ENCODE measurements around the gene ST8SIA3.

The ST8SIA3 gene

GRCh38 chr18:57352271-57352701 is at the start of gene ST8SIA3:
Gene ST8SIA3 (plus strand): TSS chr18:57352557. CDS start chr18:57352847, 290 bp downstream.
- FAIRE-seq = no peak

- no peak for FAIRE-seq
Observed at GRCh38 chr18:57311472-57311871, 40.9 kb upstream of the ST8SIA3 start.

GRCh38 chr18:57312346-57313144 is 39.8 kb upstream of the ST8SIA3 start:
- no peak for FAIRE-seq

- FAIRE-seq = no peak
Observed at GRCh38 chr18:57320603-57321002, 31.8 kb upstream of the ST8SIA3 start.

GRCh38 chr18:57325491-57326166 is 26.7 kb upstream of the ST8SIA3 start:
- no peak for FAIRE-seq

GRCh38 chr18:57326718-57327323 is 25.5 kb upstream of the ST8SIA3 start:
- no peak for FAIRE-seq

- no peak for FAIRE-seq
Observed at GRCh38 chr18:57328665-57329064, 23.7 kb upstream of the ST8SIA3 start.

- no peak for FAIRE-seq
Observed at GRCh38 chr18:57329856-57330255, 22.5 kb upstream of the ST8SIA3 start.

- no peak for FAIRE-seq
Observed at GRCh38 chr18:57331718-57332117, 20.6 kb upstream of the ST8SIA3 start.

GRCh38 chr18:57333940-57334339 is 18.4 kb upstream of the ST8SIA3 start:
- FAIRE-seq = no peak

GRCh38 chr18:57334383-57334782 is 18.0 kb upstream of the ST8SIA3 start:
- no peak for FAIRE-seq

- no peak for FAIRE-seq
Observed at GRCh38 chr18:57336343-57336742, 16.0 kb upstream of the ST8SIA3 start.

GRCh38 chr18:57337890-57338289 is 14.5 kb upstream of the ST8SIA3 start:
- FAIRE-seq = no peak

GRCh38 chr18:57343833-57344232 is 8.5 kb upstream of the ST8SIA3 start:
- FAIRE-seq = no peak

GRCh38 chr18:57346876-57347275 is 5.5 kb upstream of the ST8SIA3 start:
- no peak for FAIRE-seq

GRCh38 chr18:57347784-57348183 is 4.6 kb upstream of the ST8SIA3 start:
- no peak for FAIRE-seq

- FAIRE-seq = no peak
Observed at GRCh38 chr18:57352761-57353136, 392 bp downstream of the ST8SIA3 start.

- FAIRE-seq = no peak
Observed at GRCh38 chr18:57353137-57353939, 981 bp downstream of the ST8SIA3 start.

GRCh38 chr18:57353940-57354461 is 1.6 kb downstream of the ST8SIA3 start:
- FAIRE-seq = no peak

- no peak for FAIRE-seq
Observed at GRCh38 chr18:57359433-57359832, 7.1 kb downstream of the ST8SIA3 start.

- FAIRE-seq = no peak
Observed at GRCh38 chr18:57362714-57363113, 10.4 kb downstream of the ST8SIA3 start.

GRCh38 chr18:57364460-57364859 is 12.1 kb downstream of the ST8SIA3 start:
- no peak for FAIRE-seq

Data from TTC549 (cell line).